ENCODE data around the gene ZDHHC14. TPM values are rescaled to one million over a fixed set of nuclear protein-coding genes. Genes with fewer than 3 reads are reported as not detected.
A peak's percentile ranks its signal among the peaks of the same experiment; 100 is the strongest.
"Not testable (repeated sequence)": the region's sequence is repeated elsewhere in the genome, so short reads cannot be mapped to it uniquely, and the experiment has no call there.

Gene ZDHHC14
- total and polyA plus RNA-seq, 2 experiments from 2014 or later = 3.0 to 7.4 TPM

DNA sequence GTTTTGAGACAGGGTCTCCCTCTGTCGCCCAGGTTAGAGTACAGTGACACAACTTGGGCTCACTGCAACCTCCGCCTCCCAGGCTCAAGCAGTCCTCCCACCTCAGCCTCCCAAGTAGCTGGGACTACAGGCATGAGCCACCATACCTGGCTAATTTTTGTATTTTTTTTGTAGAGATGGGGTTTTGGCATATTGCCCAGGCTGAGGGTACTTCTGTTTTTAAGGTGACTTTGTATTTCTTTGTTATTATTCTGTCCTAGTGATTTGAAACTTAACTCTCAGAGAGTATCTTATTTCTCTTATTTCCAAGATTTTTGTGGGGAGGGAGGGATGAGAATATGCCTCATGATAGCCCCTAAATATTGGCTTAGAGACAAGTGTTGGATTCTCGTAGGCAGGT lies 43.7 kb upstream of the ZDHHC14 start:
- H3K27ac ChIP-seq (ENCODE audit: low read depth); H3K4me1 Mint-ChIP-seq; DNase-seq (ENCODE audit: low spot score); H3K36me3 ChIP-seq (ENCODE audit: insufficient read depth); H3K4me3 Mint-ChIP-seq; H3F3A ChIP-seq (replicated peaks; ENCODE audit: low read depth); H3K27me3 Mint-ChIP-seq (ENCODE audit: insufficient read depth, low read depth, poor library complexity); H3K4me3 ChIP-seq; H3K27me3 ChIP-seq (ENCODE audit: insufficient read depth); H3K9me2 ChIP-seq (ENCODE audit: insufficient read depth); H3K4me1 ChIP-seq (ENCODE audit: insufficient read depth); H3K4me2 ChIP-seq; H4K20me1 ChIP-seq (replicated peaks; ENCODE audit: insufficient read depth); H3K27ac Mint-ChIP-seq; H2AFZ ChIP-seq; H3K36me3 Mint-ChIP-seq (ENCODE audit: low read depth); H3K9me3 Mint-ChIP-seq; ATAC-seq; H3K79me2 ChIP-seq (replicated peaks; ENCODE audit: insufficient read depth): not testable (repeated sequence)

DNA sequence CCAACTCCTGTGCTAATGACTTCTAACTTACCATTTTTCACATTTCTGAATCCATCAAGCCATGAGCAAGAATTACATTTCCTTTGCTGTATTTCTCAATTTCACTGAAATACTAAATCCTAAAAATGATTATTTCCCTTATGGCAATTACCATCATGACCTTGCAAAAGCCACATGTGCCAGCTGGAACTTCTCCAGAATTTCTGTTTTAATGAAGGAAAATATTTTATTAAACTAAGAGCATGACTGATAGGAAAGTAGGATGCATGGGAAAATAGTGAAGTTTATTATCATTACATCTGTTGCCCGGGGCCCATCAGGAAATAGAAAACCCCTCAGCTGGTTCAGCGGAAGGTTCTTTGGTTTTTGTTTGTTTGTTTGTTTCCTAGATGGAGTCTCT lies 43.2 kb upstream of the ZDHHC14 start:
- Histone ChIP-seq H3K36me3 (ENCODE audit: insufficient read depth) (no peaks in the 10 kb centered on the region), H4K20me1 (replicated peaks; ENCODE audit: insufficient read depth) (no peaks in the 10 kb centered on the region), H2AFZ (no peak overlapping the region), H3K27ac (ENCODE audit: low read depth) (no peak overlapping the region), H3K9me2 (ENCODE audit: insufficient read depth) (no peaks in the 10 kb centered on the region), H3K79me2 (replicated peaks; ENCODE audit: insufficient read depth) (no peaks in the 10 kb centered on the region), H3K4me1 (ENCODE audit: insufficient read depth) (no peaks in the 10 kb centered on the region), H3K4me2 (no peak overlapping the region), H3F3A (replicated peaks; ENCODE audit: low read depth) (no peaks in the 10 kb centered on the region), H3K27me3 (ENCODE audit: insufficient read depth) (no peaks in the 10 kb centered on the region), H3K4me3 (no peak overlapping the region)
- no peak for DNase-seq (ENCODE audit: low spot score)
- Mint-ChIP-seq H3K27ac (no peak overlapping the region), H3K4me1 (no peaks in the 10 kb centered on the region), H3K27me3 (ENCODE audit: insufficient read depth, low read depth, poor library complexity) (peaks cover 3% of the 10 kb centered on the region), H3K4me3 (no peak overlapping the region), H3K9me3 (no peaks in the 10 kb centered on the region), H3K36me3 (ENCODE audit: low read depth) (no peaks in the 10 kb centered on the region)
- no peak for ATAC-seq
- TF ChIP-seq STAT1 (IDR thresholded peaks at IDR 0.05; ENCODE audit: unreplicated experiment) = no peak
- no peak for TF ChIP-seq CREB1 (CRISPR knock-in tag; IDR thresholded peaks at IDR 0.05; ENCODE audit: low read depth)
- no peak for TF ChIP-seq POLR2AphosphoS5 (IDR thresholded peaks at IDR 0.05; ENCODE audit: low read depth)
- no peak for TF ChIP-seq JUNB (IDR thresholded peaks at IDR 0.05; ENCODE audit: unreplicated experiment)
- no peak for TF ChIP-seq ZNF331 (CRISPR knock-in tag; IDR thresholded peaks at IDR 0.05; ENCODE audit: low read depth)
- TF ChIP-seq EZH2 (IDR thresholded peaks at IDR 0.05; ENCODE audit: low read depth, unreplicated experiment) = no peak
- no peak for TF ChIP-seq NANOG (IDR thresholded peaks at IDR 0.05; ENCODE audit: borderline replicate concordance)

DNA sequence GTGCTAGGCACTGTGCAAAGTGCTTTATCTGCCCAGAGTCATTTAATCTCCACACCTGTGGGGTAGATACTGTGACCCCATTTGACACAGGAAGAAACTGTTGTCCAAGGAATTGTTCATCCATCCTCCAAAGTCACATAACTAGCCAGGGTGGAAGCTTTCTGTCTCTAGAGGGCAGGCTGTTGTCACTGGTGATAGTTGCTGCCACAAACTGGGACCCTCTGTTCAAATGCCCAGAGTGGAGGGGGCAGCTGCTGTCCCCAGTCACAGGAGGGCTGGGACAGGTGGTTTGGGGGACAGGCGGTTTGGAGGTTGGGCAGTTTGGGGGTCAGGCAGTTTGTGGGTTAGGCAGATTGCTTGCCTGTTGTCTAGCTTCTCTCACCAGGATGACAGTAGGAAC lies 41.6 kb upstream of the ZDHHC14 start:
- ATAC-seq (no peak; the same call in 2 of the 3 replicates), DNase-seq (ENCODE audit: low spot score) (peak; percentile 16)
- no peaks in the 10 kb centered on the region for H3K4me1 ChIP-seq (ENCODE audit: insufficient read depth)
- no peaks in the 10 kb centered on the region for H3K79me2 ChIP-seq (replicated peaks; ENCODE audit: insufficient read depth)
- peaks cover 3% of the 10 kb centered on the region for H3K27me3 Mint-ChIP-seq (ENCODE audit: insufficient read depth, low read depth, poor library complexity)
- H3F3A ChIP-seq (replicated peaks; ENCODE audit: low read depth) = no peaks in the 10 kb centered on the region
- no peaks in the 10 kb centered on the region for H3K36me3 ChIP-seq (ENCODE audit: insufficient read depth)
- no peaks in the 10 kb centered on the region for H3K9me2 ChIP-seq (ENCODE audit: insufficient read depth)
- H3K27me3 ChIP-seq (ENCODE audit: insufficient read depth) = no peaks in the 10 kb centered on the region
- H3K4me3 Mint-ChIP-seq = no peak overlapping the region
- no peaks in the 10 kb centered on the region for H4K20me1 ChIP-seq (replicated peaks; ENCODE audit: insufficient read depth)
- H3K4me2 ChIP-seq = no peak overlapping the region
- H3K4me1 Mint-ChIP-seq = no peaks in the 10 kb centered on the region
- no peak overlapping the region for H3K27ac ChIP-seq (ENCODE audit: low read depth)
- no peak overlapping the region for H3K27ac Mint-ChIP-seq
- no peak overlapping the region for H2AFZ ChIP-seq
- no peaks in the 10 kb centered on the region for H3K9me3 Mint-ChIP-seq
- TF ChIP-seq, protein P1, sequence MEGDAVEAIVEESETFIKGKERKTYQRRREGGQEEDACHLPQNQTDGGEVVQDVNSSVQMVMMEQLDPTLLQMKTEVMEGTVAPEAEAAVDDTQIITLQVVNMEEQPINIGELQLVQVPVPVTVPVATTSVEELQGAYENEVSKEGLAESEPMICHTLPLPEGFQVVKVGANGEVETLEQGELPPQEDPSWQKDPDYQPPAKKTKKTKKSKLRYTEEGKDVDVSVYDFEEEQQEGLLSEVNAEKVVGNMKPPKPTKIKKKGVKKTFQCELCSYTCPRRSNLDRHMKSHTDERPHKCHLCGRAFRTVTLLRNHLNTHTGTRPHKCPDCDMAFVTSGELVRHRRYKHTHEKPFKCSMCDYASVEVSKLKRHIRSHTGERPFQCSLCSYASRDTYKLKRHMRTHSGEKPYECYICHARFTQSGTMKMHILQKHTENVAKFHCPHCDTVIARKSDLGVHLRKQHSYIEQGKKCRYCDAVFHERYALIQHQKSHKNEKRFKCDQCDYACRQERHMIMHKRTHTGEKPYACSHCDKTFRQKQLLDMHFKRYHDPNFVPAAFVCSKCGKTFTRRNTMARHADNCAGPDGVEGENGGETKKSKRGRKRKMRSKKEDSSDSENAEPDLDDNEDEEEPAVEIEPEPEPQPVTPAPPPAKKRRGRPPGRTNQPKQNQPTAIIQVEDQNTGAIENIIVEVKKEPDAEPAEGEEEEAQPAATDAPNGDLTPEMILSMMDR (conservative IDR thresholded peaks at IDR 0.05; ENCODE audit: low read depth in 2 of 2) = peak; percentile 42 to 77
- TF ChIP-seq ZNF331 (CRISPR knock-in tag; IDR thresholded peaks at IDR 0.05; ENCODE audit: low read depth) (no peak), EZH2 (IDR thresholded peaks at IDR 0.05; ENCODE audit: low read depth, unreplicated experiment) (no peak), STAT1 (IDR thresholded peaks at IDR 0.05; ENCODE audit: unreplicated experiment) (no peak), NANOG (IDR thresholded peaks at IDR 0.05; ENCODE audit: borderline replicate concordance) (no peak)
- H3K36me3 Mint-ChIP-seq (ENCODE audit: low read depth) = no peaks in the 10 kb centered on the region
- H3K4me3 ChIP-seq = no peak overlapping the region
